DOHH2 (cell line): ENCODE measurements around the gene GREB1.

ENCODE experiments used
- H3F3A ChIP-seq: fragments of 200-600 bp; sonication (generic), shearing (Covaris generic); 2 replicates; pipeline ENCODE4 v1.6.0; 2016; ENCODE audit warnings: antibody characterized with exemption, mild to moderate bottlenecking; ENCODE audit not compliant: control insufficient read depth, insufficient read depth
- H3K27ac ChIP-seq: fragments of 200-600 bp; sonication (generic); 2 replicates; pipeline ENCODE4 v1.5.1; 2014; ENCODE audit warnings: low read depth, mild to moderate bottlenecking, low read length, moderate library complexity
- H3K27me3 ChIP-seq: fragments of 200-600 bp; sonication (generic); 2 replicates; pipeline ENCODE4 v1.6.1; 2014; ENCODE audit warnings: mild to moderate bottlenecking, low read length, mixed read lengths; ENCODE audit not compliant: control insufficient read depth
- H3K36me3 ChIP-seq: fragments of 200-600 bp; sonication (generic); 2 replicates; pipeline ENCODE4 v1.6.1; 2014; ENCODE audit warnings: mild to moderate bottlenecking, low read length, moderate library complexity, mixed read lengths; ENCODE audit not compliant: control insufficient read depth
- H3K4me1 ChIP-seq: fragments of 200-600 bp; sonication (generic); 2 replicates; pipeline ENCODE4 v1.6.1; 2014; ENCODE audit warnings: mild to moderate bottlenecking, low read length, mixed read lengths; ENCODE audit not compliant: control insufficient read depth
- H3K4me2 ChIP-seq: fragments of 200-600 bp; sonication (generic); 2 replicates; pipeline ENCODE4 v1.6.0; 2014; ENCODE audit warnings: mild to moderate bottlenecking, low read length, moderate library complexity
- H3K4me3 ChIP-seq: fragments of 200-600 bp; sonication (generic); 2 replicates; pipeline ENCODE4 v1.5.1; 2014; ENCODE audit warnings: mild to moderate bottlenecking, low read length, mixed read lengths
- H3K79me2 ChIP-seq: fragments of 200-600 bp; sonication (generic); 2 replicates; pipeline ENCODE4 v1.6.1; 2014; ENCODE audit warnings: mild to moderate bottlenecking, low read length, mixed read lengths; ENCODE audit not compliant: control insufficient read depth
- H3K9me2 ChIP-seq: fragments of 200-600 bp; sonication (generic); replicated peaks from 2 replicates; pipeline ENCODE4 v1.6.1; 2014; ENCODE audit warnings: mild to moderate bottlenecking, low read length, mixed read lengths; ENCODE audit not compliant: control insufficient read depth
- H3K9me3 ChIP-seq: fragments of 200-600 bp; sonication (generic); 2 replicates; pipeline ENCODE4 v1.6.1; 2014; ENCODE audit warnings: antibody characterized with exemption, low read length, mixed read lengths; ENCODE audit not compliant: control insufficient read depth, insufficient read depth
- H4K20me1 ChIP-seq: fragments of 200-600 bp; sonication (generic); 2 replicates; pipeline ENCODE4 v1.6.0; 2014; ENCODE audit warnings: low read depth, mild to moderate bottlenecking, antibody characterized with exemption, low read length, moderate library complexity; ENCODE audit not compliant: control insufficient read depth, insufficient read depth
- CTCF ChIP-seq: fragments of 200-600 bp; sonication (generic); IDR thresholded peaks from one replicate; pipeline ENCODE4 v1.5.1; 2014; ENCODE audit warnings: antibody characterized with exemption, mild to moderate bottlenecking, low read depth, low read length; ENCODE audit not compliant: poor library complexity, severe bottlenecking
- EZH2phosphoT487 ChIP-seq: fragments of 200-600 bp; sonication (generic); IDR thresholded peaks from 2 replicates; pipeline ENCODE4 v1.6.1; 2017; ENCODE audit warnings: borderline replicate concordance, mild to moderate bottlenecking, antibody characterized with exemption, low read length, moderate library complexity, mixed read lengths

The GREB1 gene

GRCh38 chr2:11622611-11623010, 88.8 kb downstream of the GREB1 start:
- Histone ChIP-seq H3K4me1 (no peaks in the 10 kb centered on the region), H3K36me3 (no peaks in the 10 kb centered on the region), H3K79me2 (no peaks in the 10 kb centered on the region), H3K9me2 (no peaks in the 10 kb centered on the region), H3K4me2 (no peak overlapping the region), H3K27me3 (peaks cover 9% of the 10 kb centered on the region), H3F3A (no peaks in the 10 kb centered on the region), H3K27ac (no peak overlapping the region), H4K20me1 (no peaks in the 10 kb centered on the region), H3K4me3 (no peak overlapping the region), H3K9me3 (no peaks in the 10 kb centered on the region)
- no peak for TF ChIP-seq CTCF
- no peak for TF ChIP-seq EZH2phosphoT487

GRCh38 chr2:11624893-11625292, 91.0 kb downstream of the GREB1 start:
- Histone ChIP-seq H4K20me1 (no peaks in the 10 kb centered on the region), H3K4me3 (no peak overlapping the region), H3K27me3 (peaks cover 9% of the 10 kb centered on the region), H3F3A (no peaks in the 10 kb centered on the region), H3K4me2 (no peak overlapping the region), H3K9me2 (no peaks in the 10 kb centered on the region), H3K9me3 (no peaks in the 10 kb centered on the region), H3K36me3 (no peaks in the 10 kb centered on the region), H3K27ac (no peak overlapping the region), H3K79me2 (no peaks in the 10 kb centered on the region), H3K4me1 (no peaks in the 10 kb centered on the region)
- TF ChIP-seq EZH2phosphoT487 (no peak), CTCF (no peak)

- no peak overlapping the region for H3K4me2 ChIP-seq
- no peaks in the 10 kb centered on the region for H3F3A ChIP-seq
- no peaks in the 10 kb centered on the region for H3K4me1 ChIP-seq
- no peaks in the 10 kb centered on the region for H3K9me2 ChIP-seq
- H4K20me1 ChIP-seq, result no peaks in the 10 kb centered on the region
- no peak for TF ChIP-seq CTCF
- TF ChIP-seq EZH2phosphoT487, result no peak
- H3K9me3 ChIP-seq, result no peaks in the 10 kb centered on the region
- H3K4me3 ChIP-seq, result no peak overlapping the region
- H3K36me3 ChIP-seq, result no peaks in the 10 kb centered on the region
- no peaks in the 10 kb centered on the region for H3K79me2 ChIP-seq
- H3K27ac ChIP-seq, result no peak overlapping the region
- peaks cover 9% of the 10 kb centered on the region for H3K27me3 ChIP-seq
Measured at GRCh38 chr2:11625671-11626070, 91.8 kb downstream of the GREB1 start.

GRCh38 chr2:11628675-11629074, 94.8 kb downstream of the GREB1 start:
- H3F3A ChIP-seq, result no peaks in the 10 kb centered on the region

More at GRCh38 chr2:11628675-11629074, 94.8 kb downstream of the GREB1 start:
- H3K9me3 ChIP-seq, result no peaks in the 10 kb centered on the region
- H4K20me1 ChIP-seq, result no peaks in the 10 kb centered on the region
- no peaks in the 10 kb centered on the region for H3K36me3 ChIP-seq
- no peak for TF ChIP-seq EZH2phosphoT487
- TF ChIP-seq CTCF, result no peak
- no peak overlapping the region for H3K4me3 ChIP-seq
- no peaks in the 10 kb centered on the region for H3K79me2 ChIP-seq
- H3K9me2 ChIP-seq, result no peaks in the 10 kb centered on the region
- H3K27ac ChIP-seq, result no peak overlapping the region
- H3K4me1 ChIP-seq, result no peaks in the 10 kb centered on the region
- H3K27me3 ChIP-seq, result peaks cover 9% of the 10 kb centered on the region
- H3K4me2 ChIP-seq, result no peak overlapping the region
